GM10266 (cell line): ENCODE measurements around the gene TBL3.
"Not testable (repeated sequence)": the region's sequence is repeated elsewhere in the genome, so short reads cannot be mapped to it uniquely, and the experiment has no call there.

Experiments
- DNase-seq: peaks from one replicate; pipeline ENCODE4 v3.0.0; 2012; ENCODE audit errors: extremely low spot score
- CTCF ChIP-seq: IDR thresholded peaks from 2 replicates; pipeline ENCODE4 v1.5.1; 2012; ENCODE audit warnings: mild to moderate bottlenecking, low read depth; ENCODE audit not compliant: control insufficient read depth, insufficient read depth; ENCODE audit errors: missing control alignments

TBL3 gene

GRCh38 chr16:1938910-1939309 lies 32.9 kb upstream of the TBL3 start:
- TF ChIP-seq CTCF, result no peak
- no peak for DNase-seq

GRCh38 chr16:1939833-1940232 lies 32.0 kb upstream of the TBL3 start:
- DNase-seq, result not testable (repeated sequence)

- no peak for DNase-seq
- TF ChIP-seq CTCF, result no peak
These were observed 31.3 kb upstream of the TBL3 start for GRCh38 chr16:1940273-1941161.

GRCh38 chr16:1941162-1942046 lies 30.4 kb upstream of the TBL3 start:
- TF ChIP-seq CTCF, result no peak
- DNase-seq, result no peak

GRCh38 chr16:1942047-1942809 lies 29.6 kb upstream of the TBL3 start:
- no peak for TF ChIP-seq CTCF
- DNase-seq, result no peak

- DNase-seq, result peak; percentile 100
- TF ChIP-seq CTCF, result no peak
These were observed 28.8 kb upstream of the TBL3 start, which contains the start of gene MSRB1 for GRCh38 chr16:1942810-1943726. Gene MSRB1 (minus strand): TSS chr16:1943199. CDS start chr16:1943156, 43 bp downstream.
